CD4-positive, CD25-positive, alpha-beta regulatory T cell (primary cell): ENCODE results near the gene RAD51B. TPM values are rescaled to one million over a fixed set of nuclear protein-coding genes. Genes with fewer than 3 reads are reported as not detected.
"Not testable (repeated sequence)": the region's sequence is repeated elsewhere in the genome, so short reads cannot be mapped to it uniquely, and the experiment has no call there.

Source experiments
- ATAC-seq, 2 donors: fragments of 150-1000 bp; cut with Tn5 transposase; one replicate each; pipeline ENCODE4 v1.10.0; 2021; ENCODE audit warnings: low read depth in 2 of 2, moderate number of reproducible peaks in 2 of 2, moderate library complexity in 1 of 2
- DNase-seq, 3 donors: peaks; one replicate each; pipeline versions ENCODE4 v3.0.0 to v3.0.0-alpha.2; 2012 to 2022; ENCODE audit warnings: mixed read lengths in 1 of 3
- H3K27ac ChIP-seq: one replicate; pipeline ENCODE4 v1.7.0; 2013; ENCODE audit warnings: mild to moderate bottlenecking, low read length; ENCODE audit not compliant: insufficient read depth, poor library complexity, severe bottlenecking
- H3K27me3 ChIP-seq: one replicate; pipeline ENCODE4 v1.7.0; 2013; ENCODE audit warnings: low read length; ENCODE audit not compliant: control insufficient read depth, insufficient read depth
- H3K36me3 ChIP-seq: one replicate; pipeline ENCODE4 v1.7.0; 2013; ENCODE audit warnings: mild to moderate bottlenecking, low read length, moderate library complexity; ENCODE audit not compliant: control insufficient read depth, insufficient read depth
- H3K4me1 ChIP-seq: 2 replicates; pipeline ENCODE4 v1.7.0; 2013; ENCODE audit warnings: mild to moderate bottlenecking, low read length; ENCODE audit not compliant: insufficient read depth, control insufficient read depth, poor library complexity, severe bottlenecking
- H3K4me3 ChIP-seq: one replicate; pipeline ENCODE4 v1.7.0; 2013; ENCODE audit warnings: low read depth, mild to moderate bottlenecking, low read length, moderate library complexity
- H3K9me3 ChIP-seq, 2 experiments: 1 replicate in 1 of 2; 2 replicates in 1 of 2; pipeline ENCODE4 v1.7.0; 2013; ENCODE audit warnings: low read length in 2 of 2, mild to moderate bottlenecking in 1 of 2, moderate library complexity in 1 of 2; ENCODE audit not compliant: control insufficient read depth in 2 of 2
- H3K27ac Mint-ChIP-seq, 3 donors: one replicate each; pipeline ENCODE4 v1.8.0; 2020 to 2022; ENCODE audit warnings: mild to moderate bottlenecking in 3 of 3, mixed read lengths in 3 of 3, moderate library complexity in 2 of 3
- H3K27me3 Mint-ChIP-seq: one replicate; pipeline ENCODE4 v1.8.0; 2022; ENCODE audit warnings: mild to moderate bottlenecking, mixed read lengths
- H3K36me3 Mint-ChIP-seq: one replicate; pipeline ENCODE4 v1.8.0; 2020; ENCODE audit warnings: mixed read lengths
- H3K4me1 Mint-ChIP-seq, 4 donors: one replicate each; pipeline ENCODE4 v1.8.0; 2020 to 2022; ENCODE audit warnings: mixed read lengths in 4 of 4, mild to moderate bottlenecking in 1 of 4
- H3K4me3 Mint-ChIP-seq, 4 donors: one replicate each; pipeline ENCODE4 v1.8.0; 2020 to 2022; ENCODE audit warnings: mild to moderate bottlenecking in 4 of 4, mixed read lengths in 4 of 4, moderate library complexity in 3 of 4
- H3K9me3 Mint-ChIP-seq, 7 donors: one replicate each; pipeline ENCODE4 v1.8.0; 2020 to 2022; ENCODE audit warnings: mixed read lengths in 7 of 7, mild to moderate bottlenecking in 3 of 7, moderate library complexity in 2 of 7
- polyA plus RNA-seq, 4 donors: library from polyadenylated mRNA; unstranded; fragments of 300-500 nt; fragmentation: Illumina TruSeq; gene quantifications; one replicate each; pipeline ENCODE4 v1.2.3, GENCODE V29; 2021
- total RNA-seq: library from RNA; stranded (reverse); gene quantifications from one replicate; pipeline ENCODE4 v1.2.3, GENCODE V29; 2022

Gene RAD51B
- total and polyA plus RNA-seq, 5 donors from 2014 or later: 19.1 to 40.2 (median 28.1) TPM

- Mint-ChIP-seq H3K4me3 (peak overlapping the region; percentile 62 to 88 (median 84)), H3K27ac (peak overlapping the region; percentile 89 to 97 (median 95)), H3K4me1 (peaks cover 29 to 52% (median 31%) of the 10 kb centered on the region in 4 donors)
- H3K9me3 ChIP-seq, H3K27me3 Mint-ChIP-seq, H3K27me3 ChIP-seq, H3K36me3 Mint-ChIP-seq, H3K9me3 Mint-ChIP-seq, ATAC-seq, DNase-seq, H3K36me3 ChIP-seq: not testable (repeated sequence)
- peak overlapping the region; percentile 93 for H3K4me3 ChIP-seq
- peaks cover 26% of the 10 kb centered on the region for H3K4me1 ChIP-seq
- peak overlapping the region; percentile 65 for H3K27ac ChIP-seq
Observed at GRCh38 chr14:68662826-68663225, 843.2 kb downstream of the RAD51B start.

- no peaks in the 10 kb centered on the region for H3K9me3 Mint-ChIP-seq
- no peaks in the 10 kb centered on the region for H3K36me3 ChIP-seq
Observed at GRCh38 chr14:68663385-68664076, 844.0 kb downstream of the RAD51B start.

DNA sequence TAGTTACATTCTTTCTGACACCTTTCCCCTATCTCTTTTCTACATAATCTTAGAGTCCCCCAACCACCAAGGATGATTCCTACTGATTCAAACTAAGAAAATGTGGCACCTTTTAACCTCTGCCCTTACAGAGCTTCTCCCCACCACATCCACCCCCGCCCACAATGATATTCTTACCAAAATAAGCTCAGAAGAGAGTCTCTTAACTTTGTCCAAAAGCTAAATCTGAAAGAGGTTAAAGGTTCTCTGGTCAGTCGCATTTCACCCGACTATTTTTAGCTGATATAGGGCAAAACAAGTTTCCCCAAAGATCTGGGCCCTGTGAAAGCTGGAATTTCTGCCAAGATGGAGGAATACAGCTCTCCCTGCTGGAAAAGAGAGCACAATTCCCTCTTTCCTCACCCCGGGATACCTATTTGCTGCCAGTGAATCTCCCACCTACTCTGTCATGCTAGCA lies 844.7 kb downstream of the RAD51B start:
- no peaks in the 10 kb centered on the region for H3K36me3 ChIP-seq
- H3K36me3 Mint-ChIP-seq: peaks cover 4% of the 10 kb centered on the region
- H3K4me1 ChIP-seq: peaks cover 26% of the 10 kb centered on the region
- H3K9me3 Mint-ChIP-seq: no peaks in the 10 kb centered on the region
- peak in 1 of 2 donors; percentile 32 for ATAC-seq
- peaks cover 29 to 52% (median 31%) of the 10 kb centered on the region in 4 donors for H3K4me1 Mint-ChIP-seq
- H3K27ac Mint-ChIP-seq: peak overlapping the region; percentile 87 to 97 (median 89)
- no peaks in the 10 kb centered on the region for H3K27me3 ChIP-seq
- H3K9me3 ChIP-seq: no peaks in the 10 kb centered on the region
- H3K27me3 Mint-ChIP-seq: no peaks in the 10 kb centered on the region
- H3K27ac ChIP-seq: no peak overlapping the region
- peak in 1 of 3 donors; percentile 76 for DNase-seq
- H3K4me3 ChIP-seq: peak overlapping the region; percentile 51
- H3K4me3 Mint-ChIP-seq: peak overlapping the region; percentile 62 to 88 (median 74)

More at GRCh38 chr14:68663385-68664076, 844.0 kb downstream of the RAD51B start:
- Mint-ChIP-seq H3K27me3 (no peaks in the 10 kb centered on the region), H3K27ac (peak overlapping the region; percentile 89 to 97 (median 95)), H3K4me3 (peak overlapping the region; percentile 62 to 88 (median 84)), H3K4me1 (peaks cover 29 to 52% (median 31%) of the 10 kb centered on the region in 4 donors), H3K36me3 (peaks cover 4% of the 10 kb centered on the region)
- Histone ChIP-seq H3K27me3 (no peaks in the 10 kb centered on the region), H3K9me3 (no peaks in the 10 kb centered on the region), H3K4me1 (peaks cover 26% of the 10 kb centered on the region), H3K27ac (peak overlapping the region; percentile 65), H3K4me3 (peak overlapping the region; percentile 93)
- DNase-seq (peak in 2 of 3 donors; percentile 14 to 68), ATAC-seq (peak; percentile 54 to 62)

- DNase-seq: no peak
- Mint-ChIP-seq H3K9me3 (no peaks in the 10 kb centered on the region), H3K27me3 (no peaks in the 10 kb centered on the region), H3K4me1 (peaks cover 29 to 52% (median 31%) of the 10 kb centered on the region in 4 donors), H3K27ac (peak overlapping the region in 2 of 3 donors; percentile 87 to 89), H3K36me3 (peaks cover 4% of the 10 kb centered on the region), H3K4me3 (peak overlapping the region in 1 of 4 donors; percentile 88)
- no peak overlapping the region for H3K4me3 ChIP-seq
- H3K36me3 ChIP-seq: no peaks in the 10 kb centered on the region
- H3K27me3 ChIP-seq: no peaks in the 10 kb centered on the region
- H3K9me3 ChIP-seq: no peaks in the 10 kb centered on the region
- no peak overlapping the region for H3K27ac ChIP-seq
- peaks cover 26% of the 10 kb centered on the region for H3K4me1 ChIP-seq
- ATAC-seq: no peak
Observed at GRCh38 chr14:68665131-68665530, 845.6 kb downstream of the RAD51B start.

DNA sequence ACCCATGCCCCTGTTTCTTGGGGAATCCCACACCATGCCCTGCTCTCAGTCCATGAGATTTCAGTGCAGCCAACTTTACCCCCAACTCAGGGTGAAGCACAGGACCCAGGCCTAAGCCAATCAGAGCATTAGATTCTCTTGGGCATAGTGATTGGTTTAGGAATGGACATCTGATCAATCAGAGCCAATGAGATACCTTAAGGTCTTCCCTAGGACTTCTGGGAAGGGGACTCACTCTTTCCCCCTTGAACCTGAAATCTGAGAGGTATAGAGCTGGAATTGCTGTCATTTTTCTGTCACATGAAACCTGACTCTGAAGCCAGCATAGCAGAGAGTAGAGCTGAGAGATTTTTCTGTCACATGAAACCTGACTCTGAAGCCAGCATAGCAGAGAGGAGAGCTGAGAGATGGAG lies 846.2 kb downstream of the RAD51B start:
- no peaks in the 10 kb centered on the region for H3K27me3 ChIP-seq
- H3K36me3 Mint-ChIP-seq: peaks cover 4% of the 10 kb centered on the region
- H3K4me1 Mint-ChIP-seq: peaks cover 28 to 55% (median 30%) of the 10 kb centered on the region in 4 donors
- H3K27me3 Mint-ChIP-seq: no peaks in the 10 kb centered on the region
- peak overlapping the region in 1 of 3 donors; percentile 89 for H3K27ac Mint-ChIP-seq
- H3K4me3 Mint-ChIP-seq: peak overlapping the region in 2 of 4 donors; percentile 13 to 17
- H3K9me3 ChIP-seq: no peaks in the 10 kb centered on the region
- no peak for DNase-seq
- H3K36me3 ChIP-seq: no peaks in the 10 kb centered on the region
- no peak overlapping the region for H3K27ac ChIP-seq
- no peak for ATAC-seq
- H3K4me3 ChIP-seq: no peak overlapping the region
- H3K9me3 Mint-ChIP-seq: no peaks in the 10 kb centered on the region
- peaks cover 26% of the 10 kb centered on the region for H3K4me1 ChIP-seq

GRCh38 chr14:68666236-68666635 lies 846.7 kb downstream of the RAD51B start:
- Mint-ChIP-seq H3K4me3 (peak overlapping the region in 3 of 4 donors; percentile 13 to 51 (median 22)), H3K27ac (peak overlapping the region; percentile 77 to 89 (median 80)), H3K4me1 (peaks cover 28 to 55% (median 30%) of the 10 kb centered on the region in 4 donors), H3K36me3 (peaks cover 4% of the 10 kb centered on the region), H3K27me3 (no peaks in the 10 kb centered on the region), H3K9me3 (no peaks in the 10 kb centered on the region)
- ATAC-seq (no peak), DNase-seq (peak in 1 of 3 donors; percentile 55)
- peak overlapping the region; percentile 15 for H3K4me3 ChIP-seq
- no peaks in the 10 kb centered on the region for H3K9me3 ChIP-seq
- H3K36me3 ChIP-seq: no peaks in the 10 kb centered on the region
- H3K27me3 ChIP-seq: no peaks in the 10 kb centered on the region
- peaks cover 26% of the 10 kb centered on the region for H3K4me1 ChIP-seq
- peak overlapping the region; percentile 8 for H3K27ac ChIP-seq

- H3K36me3 Mint-ChIP-seq: peaks cover under 1% of the 10 kb centered on the region
- Histone ChIP-seq H3K36me3 (no peaks in the 10 kb centered on the region), H3K4me1 (peaks cover 26% of the 10 kb centered on the region), H3K27me3 (no peaks in the 10 kb centered on the region), H3K4me3 (peak overlapping the region; percentile 15), H3K27ac (no peak overlapping the region), H3K9me3 (no peaks in the 10 kb centered on the region)
- H3K9me3 Mint-ChIP-seq: no peaks in the 10 kb centered on the region
- no peak for DNase-seq
- peaks cover 29 to 52% (median 31%) of the 10 kb centered on the region in 4 donors for H3K4me1 Mint-ChIP-seq
- peak overlapping the region in 2 of 3 donors; percentile 60 to 89 for H3K27ac Mint-ChIP-seq
- H3K4me3 Mint-ChIP-seq: peak overlapping the region in 1 of 4 donors; percentile 0
- H3K27me3 Mint-ChIP-seq: no peaks in the 10 kb centered on the region
- no peak for ATAC-seq
Observed at GRCh38 chr14:68666899-68667298, 847.3 kb downstream of the RAD51B start.
